GM21367 (cell line): ENCODE data around the gene MAK.
"Not testable (repeated sequence)": the region's sequence is repeated elsewhere in the genome, so short reads cannot be mapped to it uniquely, and the experiment has no call there.

Source experiments
- ATAC-seq: cut with Tn5 transposase; IDR thresholded peaks from one replicate; pipeline ENCODE4 v1.9.1; 2021; ENCODE audit not compliant: unreplicated experiment

MAK gene

GRCh38 chr6:10733151-10733715 lies 105.1 kb downstream of the MAK start:
- ATAC-seq = no peak

DNA sequence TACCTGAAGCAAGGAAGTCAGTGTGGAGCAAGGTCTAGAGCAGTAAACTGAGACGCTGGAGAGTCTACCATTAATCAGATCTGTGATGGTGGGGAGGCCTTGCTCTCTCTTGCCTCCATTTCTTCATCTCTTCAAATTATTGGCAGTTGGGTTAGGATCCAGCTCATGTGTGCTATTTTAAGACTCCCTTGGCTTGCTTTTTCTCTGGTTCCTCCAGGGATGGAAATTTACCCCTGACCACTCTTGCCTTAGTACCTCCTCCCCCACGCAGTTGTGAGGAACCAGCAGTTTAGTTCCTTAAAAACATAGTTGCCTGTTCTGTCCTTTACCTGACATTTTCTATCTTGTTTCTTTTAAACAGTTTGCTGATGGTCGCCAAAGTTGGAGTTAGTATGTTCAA lies 108.1 kb downstream of the MAK start:
- ATAC-seq = no peak

DNA sequence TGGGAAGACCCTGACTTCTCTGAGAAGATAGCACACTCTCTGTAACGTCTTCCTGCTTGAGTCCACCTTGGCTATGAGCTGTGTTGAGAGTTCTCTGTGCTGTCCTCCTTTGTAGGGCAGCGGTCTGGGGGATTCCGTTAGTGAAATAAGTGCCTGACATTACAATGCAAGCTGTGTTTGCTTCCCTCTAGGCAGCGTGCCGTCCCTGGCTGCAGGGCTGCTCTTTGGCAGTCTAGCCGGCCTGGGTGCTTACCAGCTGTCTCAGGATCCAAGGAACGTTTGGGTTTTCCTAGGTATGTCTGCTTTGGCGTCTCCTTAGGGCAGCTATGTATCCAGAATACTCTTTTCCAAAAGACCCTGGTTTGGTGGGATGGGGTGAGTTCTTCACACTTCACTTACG lies 112.6 kb downstream of the MAK start:
- no peak for ATAC-seq

DNA sequence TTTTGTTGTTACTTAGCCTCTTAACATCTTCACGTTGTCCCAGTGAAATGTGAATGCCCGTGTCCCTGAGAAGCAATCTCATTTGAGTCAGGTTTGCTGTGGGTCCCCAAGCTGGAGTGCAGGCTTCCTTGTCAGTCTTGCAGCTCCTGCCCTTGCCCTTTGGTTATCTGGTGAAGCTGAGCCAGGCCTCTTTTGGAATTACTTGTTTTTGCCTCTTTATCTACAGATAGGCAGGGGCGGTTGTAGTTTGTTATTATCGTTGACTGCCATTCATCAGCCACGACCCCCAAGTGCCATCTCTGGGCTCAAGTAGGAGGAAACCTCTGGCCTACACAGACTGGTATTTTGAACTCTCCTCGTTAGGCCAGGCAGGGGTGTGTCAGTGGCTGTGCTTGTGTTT lies 113.3 kb downstream of the MAK start:
- ATAC-seq = no peak

- ATAC-seq = no peak
Observed at GRCh38 chr6:10723567-10723881, 114.8 kb downstream of the MAK start.

- peak; percentile 98 for ATAC-seq
Observed at GRCh38 chr6:10722820-10723566, 115.3 kb downstream of the MAK start, which contains the start of gene TMEM14C. TMEM14C (plus strand) TSS chr6:10723070; CDS start chr6:10724614, 1,544 bp downstream.

GRCh38 chr6:10722570-10722819 lies 115.8 kb downstream of the MAK start:
- no peak for ATAC-seq

DNA sequence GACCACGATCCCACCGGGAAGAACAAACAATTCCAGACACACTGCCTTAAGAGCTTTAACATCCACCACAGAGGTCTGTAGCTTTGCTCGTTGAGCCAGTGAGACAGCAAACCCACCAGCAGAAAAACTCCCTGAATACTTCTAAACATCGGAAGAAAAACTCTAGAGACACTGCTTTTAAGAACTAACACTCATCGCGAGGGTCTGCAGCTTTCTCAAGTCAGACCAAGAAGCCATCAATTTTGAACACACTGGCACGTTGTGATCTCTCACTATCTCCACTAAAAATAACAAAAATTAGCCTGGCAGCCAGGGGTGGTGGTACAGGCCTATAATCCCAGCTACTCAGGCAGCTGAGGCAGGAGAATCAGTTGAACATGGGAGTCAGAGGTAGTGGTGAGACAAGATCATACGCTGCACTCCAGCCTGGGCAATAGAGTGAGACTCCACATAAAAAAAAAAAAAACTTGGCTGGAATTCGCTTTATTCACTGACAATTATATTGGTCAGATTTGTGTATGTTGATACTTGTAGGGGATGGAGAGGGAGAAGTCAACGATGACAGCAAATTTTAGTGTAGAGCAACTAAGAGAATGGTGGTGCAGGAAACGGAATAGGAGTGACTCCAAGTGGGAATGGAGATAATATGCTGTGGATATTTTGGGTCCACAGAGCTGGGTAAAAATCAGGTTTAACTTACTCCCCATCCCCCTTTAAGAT lies 116.3 kb downstream of the MAK start:
- ATAC-seq = no peak

DNA sequence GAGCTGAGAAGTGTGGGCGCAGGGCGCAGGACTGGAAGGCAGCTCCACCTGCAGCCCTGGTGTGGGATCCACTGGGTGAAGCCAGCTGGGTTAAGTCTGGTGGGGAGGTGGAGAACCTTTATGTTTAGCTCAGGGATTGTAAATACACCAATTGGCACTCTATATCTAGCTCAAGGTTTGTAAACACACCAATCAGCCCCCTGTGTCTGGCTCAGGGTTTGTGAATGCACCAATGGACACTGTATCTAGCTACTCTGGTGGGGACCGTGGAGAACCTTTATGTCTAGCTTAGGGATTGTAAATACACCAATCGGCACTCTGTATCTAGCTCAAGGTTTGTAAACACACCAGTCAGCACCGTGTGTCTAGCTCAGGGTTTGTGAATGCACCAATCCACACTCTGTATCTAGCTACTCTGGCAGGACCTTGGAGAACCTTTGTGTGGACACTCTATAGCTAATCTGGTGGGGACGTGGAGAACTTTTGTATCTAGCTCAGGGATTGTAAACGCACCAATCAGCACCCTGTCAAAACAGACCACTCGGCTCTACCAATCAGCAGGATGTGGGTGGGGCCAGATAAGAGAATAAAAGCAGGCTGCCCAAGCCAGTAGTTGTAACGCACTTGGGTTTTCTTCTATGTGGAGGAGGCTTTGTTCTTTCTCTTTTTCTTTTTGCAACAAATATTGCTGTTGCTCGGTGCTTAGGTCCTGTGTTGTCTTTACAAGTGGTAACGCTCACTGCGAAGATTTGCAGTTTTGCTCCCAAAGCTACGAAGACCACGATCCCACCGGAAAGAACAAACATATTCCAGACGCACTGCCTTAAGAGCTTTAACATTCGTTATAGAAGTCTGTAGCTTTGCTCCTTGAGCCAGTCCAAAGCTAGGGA lies 117.1 kb downstream of the MAK start:
- ATAC-seq = not testable (repeated sequence)

- ATAC-seq = no peak
Observed at GRCh38 chr6:10720265-10720959, 117.9 kb downstream of the MAK start.

- ATAC-seq = no peak
Observed at GRCh38 chr6:10719964-10720264, 118.4 kb downstream of the MAK start.

- no peak for ATAC-seq
Observed at GRCh38 chr6:10719296-10719963, 118.9 kb downstream of the MAK start.

GRCh38 chr6:10713962-10714361 lies 124.4 kb downstream of the MAK start:
- no peak for ATAC-seq
